HG02678 (cell line): Measurements from ENCODE around the gene KSR1.
A peak's percentile ranks its signal among the peaks of the same experiment; 100 is the strongest.

ENCODE experiments used
- ATAC-seq: cut with Tn5 transposase; IDR thresholded peaks from one replicate; pipeline ENCODE4 v1.9.1; 2021; ENCODE audit warnings: mild to moderate bottlenecking, moderate library complexity; ENCODE audit not compliant: unreplicated experiment

KSR1 gene

DNA sequence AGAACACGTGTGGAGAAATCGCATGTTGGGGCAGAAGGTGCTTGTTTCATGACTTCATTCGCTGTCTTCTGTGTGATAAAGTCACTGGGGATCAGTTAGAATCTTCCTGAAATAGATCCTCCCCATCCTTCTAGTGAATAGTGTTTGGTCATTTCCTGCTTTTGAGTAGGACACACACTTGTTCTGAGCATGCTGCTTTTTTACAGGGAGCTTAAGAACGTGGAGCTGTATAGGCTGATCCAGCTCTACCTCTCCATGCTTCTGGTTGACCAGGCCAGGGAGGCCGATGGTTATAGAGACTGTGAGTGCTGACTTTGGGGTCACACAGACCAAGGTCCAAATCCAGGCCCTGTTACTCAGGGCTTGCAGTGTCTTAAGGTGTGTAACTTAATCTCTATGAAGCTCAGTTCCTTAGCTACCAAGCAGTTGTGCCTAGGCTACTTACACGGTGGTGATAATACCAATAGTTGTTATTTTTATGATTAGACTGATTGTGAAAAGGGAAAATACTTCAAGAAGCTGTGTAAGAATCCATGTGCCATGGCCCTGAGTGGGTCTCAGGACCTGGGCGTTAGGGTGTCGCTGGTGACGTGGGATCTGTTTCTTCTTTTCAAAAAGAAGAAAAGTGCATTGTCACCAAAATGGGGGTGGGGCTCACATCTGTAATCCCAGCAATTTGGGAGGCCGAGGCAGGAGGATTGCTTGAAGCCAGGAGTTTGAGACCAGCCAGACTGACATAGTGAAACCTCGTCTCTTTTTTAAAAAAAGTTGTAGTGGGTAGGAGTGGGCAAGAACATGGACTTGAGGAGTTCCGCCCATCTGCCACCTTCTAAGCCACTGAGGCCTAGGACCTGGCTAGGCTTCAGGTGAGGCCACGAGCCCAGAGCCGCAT lies 110.7 kb downstream of the KSR1 start:
- no peak for ATAC-seq

DNA sequence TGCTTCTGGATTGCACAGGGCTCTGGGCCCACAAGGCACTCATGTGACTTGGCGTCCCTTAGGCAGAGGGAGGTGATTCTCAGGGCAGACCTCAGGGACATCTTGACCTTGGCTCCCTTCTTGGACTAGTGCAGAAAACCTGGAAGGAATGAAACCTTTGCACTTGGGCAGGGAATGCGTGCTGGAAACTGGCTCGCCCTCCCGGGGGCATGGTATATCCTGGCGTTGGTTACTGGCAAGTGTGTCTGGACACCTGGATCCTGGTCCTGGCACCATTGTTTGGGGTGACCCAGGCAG lies 111.3 kb downstream of the KSR1 start:
- no peak for ATAC-seq

DNA sequence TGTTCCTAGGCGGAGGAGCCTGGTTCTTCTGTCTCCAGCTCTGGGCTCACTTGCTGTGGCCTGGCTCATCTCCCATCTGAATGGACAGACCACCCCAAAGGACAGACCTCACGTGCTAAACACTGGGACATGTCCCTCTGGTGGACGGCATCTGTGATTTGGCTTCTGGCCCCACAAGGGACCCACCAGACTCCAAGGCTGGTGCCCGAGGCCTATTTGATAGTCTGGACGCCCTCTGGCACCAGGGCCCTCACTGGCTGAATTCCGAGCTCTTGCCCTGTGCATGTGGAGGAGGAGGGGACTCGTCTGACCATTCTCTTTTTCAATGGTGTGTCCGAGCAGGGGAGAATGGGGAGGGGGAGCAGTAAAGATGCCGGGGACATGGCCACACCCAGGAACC lies 112.0 kb downstream of the KSR1 start:
- no peak for ATAC-seq

DNA sequence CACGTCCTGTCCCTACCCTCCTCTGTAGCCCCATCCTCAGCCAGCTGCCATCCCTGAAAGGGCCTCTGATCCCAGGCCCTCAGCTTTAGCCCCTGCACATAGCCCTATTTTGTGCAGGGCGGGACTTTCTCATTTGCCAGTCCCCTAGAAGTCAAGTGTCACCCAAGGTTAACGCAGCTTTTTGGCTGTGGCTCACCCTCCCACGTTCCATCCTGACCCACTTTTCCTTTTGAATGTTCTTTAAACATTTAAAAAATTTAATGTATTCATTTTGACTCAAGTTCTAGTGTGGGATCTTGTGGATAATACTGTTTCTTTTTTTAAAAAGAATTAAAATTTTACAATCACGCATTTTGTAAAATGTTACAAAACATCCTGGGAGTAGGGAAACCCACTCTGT lies 112.6 kb downstream of the KSR1 start:
- no peak for ATAC-seq

DNA sequence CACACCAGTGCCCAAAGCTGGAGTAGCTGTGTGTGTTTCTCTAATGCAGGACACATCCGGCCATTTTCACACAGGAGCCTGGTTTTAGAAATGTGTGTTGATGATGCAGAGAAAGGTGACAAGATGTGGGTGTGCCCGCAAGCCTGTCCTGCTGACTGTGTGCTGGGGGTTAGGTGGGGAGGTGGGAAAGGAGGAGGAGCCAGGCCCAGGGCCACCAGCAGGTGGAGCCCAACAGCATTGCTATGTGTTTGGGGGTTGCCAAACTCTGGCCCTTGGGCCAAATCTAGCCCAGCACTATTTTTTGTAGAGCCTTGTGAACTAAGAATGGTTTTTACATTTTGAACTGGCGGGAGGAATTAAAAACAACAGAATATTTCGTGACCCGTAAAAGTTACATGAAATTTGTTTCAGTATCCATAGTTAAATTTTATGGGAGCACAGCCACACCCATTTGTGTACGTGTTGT lies 113.0 kb downstream of the KSR1 start:
- peak; percentile 53 for ATAC-seq

DNA sequence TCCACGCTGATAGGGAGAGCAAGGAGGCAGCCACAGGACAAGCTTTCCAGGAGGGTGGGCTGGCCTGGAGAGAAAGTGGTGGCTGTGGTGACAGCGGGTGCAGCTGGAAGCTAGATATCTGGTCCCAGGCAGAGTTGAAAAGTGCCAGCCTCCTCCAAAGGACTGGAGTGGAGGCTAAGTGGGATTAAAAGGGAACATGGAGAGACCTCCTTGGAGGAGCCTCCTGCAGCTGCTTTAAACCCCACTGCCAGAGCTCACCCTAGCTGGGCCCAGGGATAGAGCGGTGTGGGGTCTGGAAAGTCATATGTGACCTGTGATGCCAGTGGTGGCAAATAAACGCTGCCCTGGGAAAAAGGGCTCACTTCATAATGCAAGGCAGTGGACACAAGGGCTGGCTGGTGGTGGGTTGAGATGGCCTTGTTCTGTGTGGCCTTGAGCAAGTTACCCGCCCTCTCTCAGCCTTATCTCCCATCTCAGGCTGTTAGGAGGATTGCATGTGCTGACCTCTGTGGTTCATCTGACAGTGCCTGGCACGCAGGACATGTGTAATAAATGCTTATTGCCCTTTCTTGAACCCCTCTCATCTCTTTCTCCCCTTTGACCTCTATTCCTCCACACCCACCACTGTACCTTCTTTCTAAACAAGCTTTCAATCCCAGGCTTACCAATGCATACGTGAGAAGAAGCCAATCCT lies 113.8 kb downstream of the KSR1 start:
- ATAC-seq, result no peak

DNA sequence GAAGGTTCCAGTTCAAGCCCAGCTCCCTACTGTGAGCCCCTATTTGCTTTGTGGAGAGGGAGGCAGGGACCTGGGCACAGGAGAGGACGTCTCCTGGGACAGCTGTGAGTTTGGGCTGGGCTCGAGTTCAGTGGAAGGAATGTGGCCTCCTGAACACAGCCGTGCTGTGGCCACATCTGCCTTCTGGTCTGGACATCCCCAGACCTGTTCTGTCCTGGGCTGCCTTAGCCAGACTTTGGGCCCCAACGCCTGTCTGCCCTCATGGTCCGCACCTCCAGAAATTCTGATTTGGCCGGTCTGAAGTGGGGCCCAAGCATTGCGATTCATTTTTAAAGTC lies 114.3 kb downstream of the KSR1 start:
- no peak for ATAC-seq

DNA sequence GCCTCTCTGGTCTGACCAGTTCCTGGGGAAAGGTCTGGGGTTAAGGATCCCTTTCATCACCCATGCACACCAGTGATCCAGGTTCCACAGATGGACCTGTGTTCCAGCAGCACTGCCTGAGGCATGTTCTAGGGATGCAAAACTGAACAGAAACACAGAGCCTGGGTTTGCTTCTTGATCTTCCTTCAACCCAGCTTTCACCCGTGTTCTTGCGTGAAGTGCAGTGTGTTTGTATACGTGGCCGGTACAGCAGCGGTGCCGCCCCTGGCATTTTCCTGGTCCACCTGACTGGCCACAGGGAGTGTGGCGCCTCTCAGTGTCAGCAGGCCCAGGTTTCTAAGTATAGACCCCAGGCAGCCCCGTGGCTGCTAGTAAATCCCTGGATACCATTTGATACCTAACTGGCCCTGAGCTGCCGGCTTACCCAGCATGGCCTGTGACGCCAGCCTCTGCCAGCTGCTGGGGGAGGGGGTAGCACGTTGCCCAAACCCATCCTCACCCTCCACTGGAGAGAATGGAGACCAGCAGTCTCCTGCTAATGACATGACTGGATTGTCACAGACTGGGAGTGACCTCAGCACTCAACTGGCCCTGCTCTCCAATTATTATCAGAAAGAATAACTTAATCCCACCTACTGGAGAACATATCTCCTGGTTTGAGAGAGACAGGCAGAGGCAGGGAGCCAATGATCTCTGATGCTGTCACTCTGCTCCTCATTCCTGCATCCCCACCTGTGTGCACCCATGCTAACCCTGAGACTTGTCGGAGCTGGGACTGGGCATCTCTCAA lies 115.5 kb downstream of the KSR1 start:
- ATAC-seq, result no peak

DNA sequence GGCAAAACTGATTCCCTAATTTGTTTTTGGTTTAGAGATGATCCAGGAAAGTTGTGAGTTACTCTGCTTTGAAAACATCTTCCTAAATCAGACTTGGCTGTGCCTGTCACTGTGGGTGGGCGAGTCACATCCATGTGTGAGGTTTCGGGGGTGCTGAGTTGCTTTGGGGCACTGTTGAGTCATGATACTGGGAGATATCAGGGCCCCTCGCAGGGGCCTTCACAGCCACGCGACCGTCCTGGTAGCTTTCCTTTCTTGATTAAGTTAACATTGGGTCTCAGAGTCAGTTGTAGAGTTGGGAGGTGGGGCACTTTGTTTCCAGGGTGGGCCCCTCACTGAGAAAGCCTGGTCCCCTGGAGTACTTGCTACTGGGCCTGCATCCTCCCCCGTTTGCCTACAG lies 116.4 kb downstream of the KSR1 start:
- no peak for ATAC-seq

DNA sequence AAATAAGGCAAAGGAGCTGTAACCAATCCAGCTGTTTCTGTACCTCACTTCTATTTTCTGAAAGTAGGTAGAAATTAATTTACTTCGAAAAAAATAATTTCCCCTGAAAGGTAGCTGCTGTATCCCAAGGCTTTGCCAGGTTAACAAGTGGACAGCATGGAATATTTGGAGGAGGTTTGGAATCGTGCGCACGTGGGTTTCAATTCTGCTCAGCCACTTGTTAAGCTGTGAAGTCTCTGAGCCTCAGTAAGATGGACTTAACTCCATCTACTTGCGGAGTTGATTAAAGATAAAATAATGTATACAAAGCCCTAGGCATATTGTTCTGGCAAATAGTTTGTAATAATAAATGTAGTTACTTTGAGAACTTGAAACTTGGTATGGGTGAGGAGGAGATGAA lies 117.3 kb downstream of the KSR1 start:
- ATAC-seq, result no peak

DNA sequence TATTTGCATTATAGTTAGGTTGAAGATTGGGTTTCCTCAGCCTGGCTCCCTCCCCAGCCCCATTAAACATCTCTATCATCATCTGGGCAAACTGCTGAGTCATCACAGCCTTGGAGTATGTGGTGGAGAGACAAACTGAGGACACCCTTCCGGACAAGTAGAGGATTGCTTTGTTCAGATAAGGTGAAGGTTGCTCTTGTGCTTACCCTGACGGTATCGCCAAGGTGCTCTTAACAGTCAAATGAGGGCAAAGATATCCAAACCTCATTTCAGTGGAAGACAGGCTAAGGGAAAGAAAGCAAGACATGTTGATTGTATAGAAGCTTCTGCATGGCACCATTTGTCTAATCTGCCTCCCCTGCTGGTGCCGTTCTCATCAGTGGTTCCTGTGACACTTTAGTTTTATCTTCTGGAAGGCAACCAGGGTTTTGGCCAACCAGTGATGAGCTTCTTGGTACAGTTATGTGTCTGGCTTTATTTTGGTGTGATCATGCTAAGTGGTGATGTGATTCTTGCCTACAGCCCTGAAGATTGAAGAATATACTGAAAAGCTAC lies 117.8 kb downstream of the KSR1 start:
- ATAC-seq, result no peak

DNA sequence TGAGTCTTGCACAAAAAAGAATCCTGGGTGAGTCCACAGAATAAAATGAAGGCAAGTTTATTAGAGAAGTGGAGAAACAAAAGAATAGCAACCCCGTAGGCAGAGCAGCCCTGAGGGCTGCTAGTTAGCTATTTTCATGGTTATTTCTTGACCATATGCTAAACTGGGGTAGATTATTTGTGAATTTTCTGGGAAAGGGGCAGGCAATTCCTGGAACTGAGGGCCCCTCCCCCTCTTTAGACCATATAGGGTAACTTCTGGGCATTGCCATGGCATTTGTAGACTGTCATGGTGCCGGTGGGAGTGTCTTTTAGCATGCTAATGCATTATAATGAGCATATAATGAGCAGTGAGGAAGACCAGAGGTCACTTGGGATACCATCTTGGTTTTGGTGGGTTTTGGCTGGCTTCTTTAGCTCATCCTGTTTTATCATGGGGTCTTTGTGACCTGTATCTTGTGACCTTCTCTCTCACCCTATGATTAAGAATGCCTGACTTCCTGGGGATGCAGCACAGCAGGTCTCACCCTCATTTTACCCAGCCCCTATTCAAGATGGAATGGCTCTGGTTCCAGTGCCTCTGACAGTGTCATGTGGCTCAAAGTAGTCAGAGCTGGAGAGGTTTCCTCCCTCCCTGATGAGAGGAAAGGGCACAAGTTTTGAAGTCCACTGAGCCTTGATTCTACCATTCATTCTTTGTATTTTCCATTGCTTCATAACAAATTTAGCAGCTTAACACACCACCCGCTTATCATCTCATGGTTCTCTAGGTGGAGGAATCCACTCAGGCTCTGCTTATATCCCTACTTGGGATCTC lies 119.1 kb downstream of the KSR1 start:
- no peak for ATAC-seq

DNA sequence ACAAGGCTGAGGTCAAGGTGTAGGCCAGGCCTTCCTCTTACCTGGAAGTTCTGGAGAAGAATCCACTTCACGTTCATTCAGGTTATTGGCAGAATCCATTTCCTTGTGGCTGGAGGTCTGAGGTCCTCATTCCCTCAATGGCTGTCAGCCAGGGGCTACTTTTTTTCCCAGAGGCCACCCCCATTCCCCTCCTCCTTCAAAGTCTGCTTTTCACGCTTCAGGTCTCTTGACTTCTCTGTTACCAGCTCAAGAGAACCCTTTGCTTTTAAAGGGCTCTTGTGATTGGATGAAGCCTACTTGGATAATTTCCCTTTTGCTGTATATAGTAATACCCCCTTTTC lies 119.6 kb downstream of the KSR1 start:
- ATAC-seq, result no peak

DNA sequence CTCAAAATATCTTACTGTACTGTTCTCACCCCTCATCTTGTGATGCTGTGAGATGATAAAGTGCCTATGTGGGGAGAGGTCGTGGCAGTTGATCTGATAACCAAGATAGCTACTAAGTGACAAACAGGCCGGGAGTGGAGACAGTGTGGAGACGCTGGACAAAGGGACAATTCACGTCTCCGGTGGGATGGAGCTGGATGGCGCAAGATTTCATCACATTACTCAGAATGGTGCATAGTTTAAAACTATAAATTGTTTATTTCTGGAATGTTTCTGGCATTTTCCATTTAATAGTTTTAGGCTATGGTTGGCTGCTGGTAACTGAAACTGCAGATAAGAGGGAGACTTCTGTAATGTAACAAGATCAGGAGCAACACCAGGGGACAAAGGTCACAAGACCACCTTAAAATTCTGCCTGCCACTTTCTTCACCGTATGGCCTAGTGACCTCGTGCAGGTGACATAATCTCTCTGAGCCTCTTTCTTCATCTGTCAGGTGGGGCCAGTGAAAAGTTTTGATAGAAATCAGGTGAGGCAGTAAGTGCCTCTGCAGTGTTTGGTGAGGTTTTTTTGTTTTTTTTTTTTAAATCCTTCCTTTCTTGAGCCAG lies 120.3 kb downstream of the KSR1 start:
- ATAC-seq, result no peak

DNA sequence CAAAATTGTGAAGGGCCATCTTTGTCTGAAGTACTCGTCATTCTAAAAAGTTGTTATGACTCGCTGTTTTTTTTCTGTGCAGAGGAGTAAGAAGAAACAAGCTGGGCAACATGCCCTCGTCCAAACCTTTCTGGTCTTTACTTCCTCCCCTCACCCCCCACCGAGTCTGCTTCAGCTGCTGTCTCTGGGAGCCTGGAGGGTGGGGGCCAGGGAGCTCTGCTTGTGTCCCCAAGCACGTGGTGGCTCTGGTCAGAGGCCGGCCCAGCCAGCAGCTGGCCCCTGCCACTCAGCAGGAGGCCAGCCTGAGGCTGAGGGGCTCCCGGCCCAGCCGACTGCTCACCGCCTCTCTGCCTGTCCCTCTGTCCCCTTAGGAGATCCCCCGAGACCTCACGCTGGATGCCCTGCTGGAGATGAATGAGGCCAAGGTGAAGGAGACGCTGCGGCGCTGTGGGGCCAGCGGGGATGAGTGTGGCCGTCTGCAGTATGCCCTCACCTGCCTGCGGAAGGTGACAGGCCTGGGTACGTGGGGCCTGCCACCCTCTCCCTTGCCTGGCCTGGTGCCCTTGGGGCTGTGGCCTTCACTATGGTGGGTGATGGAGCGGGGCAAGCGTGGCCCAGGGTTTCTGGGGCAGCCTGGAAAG lies 121.0 kb downstream of the KSR1 start:
- ATAC-seq, result no peak

DNA sequence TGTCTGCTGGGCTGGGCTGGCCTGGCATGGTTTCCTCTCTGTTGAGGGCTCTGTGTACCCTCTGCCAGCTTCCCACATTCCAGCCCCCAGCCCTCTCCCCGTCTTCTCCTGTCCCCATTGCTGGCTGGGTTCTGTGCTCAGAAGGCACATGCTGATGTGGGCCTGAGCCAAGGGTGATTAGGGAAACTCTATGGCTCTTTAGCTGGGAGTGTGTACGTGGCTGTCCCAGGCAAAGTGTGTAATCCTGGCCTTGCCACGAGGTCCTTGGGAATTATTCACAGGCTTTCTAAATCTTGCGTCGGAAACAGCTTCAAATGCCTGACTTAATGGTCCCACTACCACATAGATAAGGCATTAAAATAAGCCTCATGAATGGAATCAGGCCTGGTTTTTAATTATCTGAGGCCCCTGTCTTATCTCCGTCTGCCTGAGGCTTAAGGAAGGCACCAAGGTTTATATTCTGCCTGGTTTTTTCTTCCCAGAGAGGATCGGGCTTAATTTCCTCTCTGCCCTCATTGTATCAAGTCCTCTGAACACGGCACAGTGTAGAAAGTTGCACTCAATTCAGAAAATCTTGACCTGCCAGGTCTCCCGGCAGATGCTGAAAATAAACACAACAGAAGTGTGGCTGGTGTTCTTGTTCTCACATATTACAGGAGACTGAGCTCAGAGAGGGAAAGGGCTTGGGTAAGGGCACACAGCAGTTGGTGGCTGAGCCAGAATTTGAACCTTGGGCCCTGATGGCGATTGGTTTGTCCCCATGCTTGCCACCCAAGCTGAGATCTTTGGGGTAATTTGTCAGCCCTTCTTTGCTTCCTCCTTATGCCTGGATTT lies 121.9 kb downstream of the KSR1 start:
- no peak for ATAC-seq

DNA sequence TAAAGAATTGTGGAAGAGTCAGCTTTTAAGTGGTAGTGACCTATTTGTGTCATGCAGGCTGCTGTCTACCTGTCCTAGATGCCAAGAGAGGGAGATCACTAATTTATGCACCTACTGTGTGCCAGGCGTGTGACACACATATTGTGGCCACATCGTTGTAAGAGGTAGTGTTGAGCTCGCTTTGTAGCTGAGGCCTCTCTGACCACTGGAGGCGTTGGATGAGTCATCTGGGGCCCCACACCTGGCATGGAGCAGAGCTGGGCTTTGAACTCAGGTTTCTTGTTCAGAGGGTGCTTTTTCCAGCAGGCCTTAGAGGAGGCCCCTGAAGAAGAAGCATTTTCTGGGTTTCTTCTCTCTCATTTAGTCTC lies 122.5 kb downstream of the KSR1 start:
- peak; percentile 87 for ATAC-seq

DNA sequence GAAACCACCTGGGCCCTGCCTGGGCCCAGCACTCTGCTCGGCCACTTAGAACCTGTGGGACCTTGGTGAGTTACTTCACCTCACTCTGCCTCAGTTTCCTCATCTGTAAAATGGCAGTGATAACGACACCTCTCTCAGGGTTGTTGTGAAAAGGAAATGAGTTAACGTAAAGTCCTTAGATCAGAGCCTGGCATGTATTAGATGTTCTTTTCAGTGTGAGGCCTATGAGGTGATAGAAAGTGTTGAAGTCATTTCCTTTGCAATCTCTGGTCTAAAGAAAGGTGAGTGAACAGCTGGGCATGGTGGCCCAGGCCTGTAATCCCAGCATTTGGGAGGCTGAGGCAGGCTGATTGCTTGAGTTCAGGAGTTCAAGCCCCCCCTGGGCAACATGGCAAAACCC lies 123.1 kb downstream of the KSR1 start:
- ATAC-seq, result no peak

DNA sequence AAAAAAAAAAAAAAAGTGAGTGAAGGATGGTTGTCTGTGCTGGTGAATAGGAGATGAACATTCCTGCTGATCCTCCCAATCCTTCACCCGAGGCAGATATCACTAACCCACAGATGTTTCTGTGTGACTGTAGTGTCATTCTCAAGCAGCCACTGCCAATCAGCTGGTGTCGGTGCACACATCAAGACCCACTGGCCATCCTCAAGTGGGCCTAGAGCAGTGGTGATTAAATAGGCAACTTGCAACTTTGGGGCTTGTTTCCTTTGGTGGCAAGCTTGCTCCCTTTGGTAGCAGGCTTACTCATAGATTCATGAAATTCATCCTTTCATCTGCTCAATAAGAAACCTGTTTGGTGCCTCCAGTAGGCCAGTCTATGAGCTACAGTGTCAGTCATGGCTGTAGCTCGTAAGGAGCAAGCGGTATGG lies 123.7 kb downstream of the KSR1 start:
- no peak for ATAC-seq
